K562 (cell line): ENCODE measurements around the gene TENM4.

ENCODE experiments used
- CREB1 ChIP-seq, 2 experiments: sonication (generic) in 1 of 2; formaldehyde crosslinking in 1 of 2; IDR thresholded peaks; 2 replicates each; pipeline versions ENCODE4 v1.6.1 to v1.8.0; 2012 to 2022; ENCODE audit warnings: inconsistent platforms in 1 of 2, mild to moderate bottlenecking in 1 of 2, missing genetic modification reagents in 1 of 2, moderate library complexity in 1 of 2
- NRF1 ChIP-seq, 2 experiments: fragments of 450-650 bp; IDR thresholded peaks in 1 of 2; conservative IDR thresholded peaks in 1 of 2; 2 replicates each; pipeline ENCODE4 v1.6.1; 2014; ENCODE audit warnings: mild to moderate bottlenecking in 2 of 2
- THAP12 ChIP-seq: fragments of 250-450 bp; sonication (Bioruptor Pico); IDR thresholded peaks from 2 replicates; pipeline ENCODE4 v1.9.0; 2021; ENCODE audit warnings: mild to moderate bottlenecking, inconsistent platforms

GRCh38 chr11:78696177-78696576 lies 744.7 kb downstream of the TENM4 start:
- TF ChIP-seq CREB1 (IDR thresholded peaks at IDR 0.05) (no peak), CREB1 (CRISPR knock-in tag; IDR thresholded peaks at IDR 0.05) (no peak), NRF1 (conservative IDR thresholded peaks at IDR 0.05 in 1 of 2, IDR thresholded peaks at IDR 0.05 in 1 of 2) (no peak), THAP12 (no peak)
